HepG2 (cell line): ENCODE results near the gene DDX59. TPM values are rescaled to one million over a fixed set of nuclear protein-coding genes. Genes with fewer than 3 reads are reported as not detected.

Experiments used
- ATAC-seq: fragments of 200-7000 bp; cut with Tn5 transposase; 3 replicates; pipeline ENCODE4 v1.9.1; 2020; ENCODE audit warnings: mild to moderate bottlenecking, moderate library complexity
- BruUV-seq: library from RNA; stranded (reverse); fragments of 400-500 nt; replicated peaks from 2 replicates; lab custom pipeline; 2021; lab: Mats Ljungman, UMichigan
- CTCF ChIA-PET: fragments of 300-600 bp; formaldehyde crosslinking; extraction: SDS; loops from one replicate; lab custom pipeline; 2021; ENCODE audit warnings: low total read pairs, inconsistent platforms, low intra/inter-chr PET ratio; lab: Yijun Ruan, JAX
- POLR2A ChIA-PET: fragments of 350-600 bp; sonication (Branson Sonifier 250); formaldehyde crosslinking; loops from one replicate; lab custom pipeline; 2020; ENCODE audit warnings: antibody characterized with exemption, inconsistent platforms; lab: Yijun Ruan, JAX
- DNase-seq: peaks from one replicate; pipeline ENCODE4 v3.0.0-alpha.2; 2015; ENCODE audit warnings: low spot score
- FAIRE-seq: peaks from 3 replicates; lab custom pipeline; 2011; peaks lifted over from hg19 to GRCh38; lab: Jason Lieb, UNC
- H2AFZ ChIP-seq: one replicate; pipeline ENCODE4 v1.6.1; 2011; ENCODE audit warnings: low read length, inconsistent platforms
- H3K27ac ChIP-seq: fragments of 300-600 bp; 3 replicates; pipeline ENCODE4 v1.8.0; 2011; ENCODE audit warnings: mixed run types, mild to moderate bottlenecking, mixed read lengths, low read length, inconsistent platforms; ENCODE audit not compliant: insufficient read depth; ENCODE audit errors: extremely low read length
- H3K27me3 ChIP-seq, 2 experiments: fragments of 200-600 bp in 1 of 2; 2 replicates in 1 of 2; 3 replicates in 1 of 2; pipeline versions ENCODE4 v1.6.0 to v1.8.0; 2011; ENCODE audit warnings: low read length in 2 of 2, mild to moderate bottlenecking in 2 of 2, moderate library complexity in 2 of 2, inconsistent platforms in 1 of 2; ENCODE audit not compliant: insufficient read depth in 2 of 2, control insufficient read depth in 1 of 2
- H3K36me3 ChIP-seq, 2 experiments: fragments of 200-600 bp in 1 of 2; replicated peaks in 1 of 2; 2 replicates in 1 of 2; 3 replicates in 1 of 2; pipeline versions ENCODE4 v1.5.1 to v1.8.0; 2011; ENCODE audit warnings: low read length in 2 of 2, inconsistent platforms in 1 of 2; ENCODE audit not compliant: insufficient read depth in 2 of 2, control insufficient read depth in 1 of 2
- H3K4me1 ChIP-seq: 2 replicates; pipeline ENCODE4 v1.5.1; 2012; ENCODE audit warnings: low read length, inconsistent platforms; ENCODE audit not compliant: insufficient read depth
- H3K4me2 ChIP-seq: 2 replicates; pipeline ENCODE4 v1.6.0; 2011; ENCODE audit warnings: low read depth, low read length, inconsistent platforms
- H3K4me3 ChIP-seq, 3 experiments: fragments of 200-600 bp in 1 of 3; sonication (generic), shearing (Covaris generic) in 1 of 3; replicated peaks in 1 of 3; 2 replicates each; pipeline ENCODE4 v1.5.1; 2011 to 2016; ENCODE audit warnings: low read length in 3 of 3, inconsistent platforms in 2 of 3, low read depth in 2 of 3, mild to moderate bottlenecking in 2 of 3, control low read depth in 1 of 3, mixed read lengths in 1 of 3; ENCODE audit not compliant: insufficient read depth in 1 of 3
- H3K79me2 ChIP-seq: one replicate; pipeline ENCODE4 v1.6.1; 2011; ENCODE audit warnings: low read length, inconsistent platforms; ENCODE audit not compliant: insufficient read depth
- H3K9ac ChIP-seq: 2 replicates; pipeline ENCODE4 v1.6.0; 2011; ENCODE audit warnings: mild to moderate bottlenecking, low read depth, low read length, inconsistent platforms; ENCODE audit not compliant: insufficient read depth
- H3K9me3 ChIP-seq: 2 replicates; pipeline ENCODE4 v1.5.1; 2012; ENCODE audit warnings: mild to moderate bottlenecking, low read length
- H4K20me1 ChIP-seq: 2 replicates; pipeline ENCODE4 v1.6.0; 2011; ENCODE audit warnings: inconsistent platforms, mild to moderate bottlenecking, low read length, moderate library complexity; ENCODE audit not compliant: insufficient read depth
- KDM1A ChIP-seq: IDR thresholded peaks from 2 replicates; pipeline ENCODE4 v1.6.1; 2016; ENCODE audit warnings: missing compliant biosample characterization
- MAZ ChIP-seq, 2 experiments: sonication (generic) in 1 of 2; formaldehyde crosslinking in 1 of 2; IDR thresholded peaks; 2 replicates each; pipeline versions ENCODE4 v1.5.0 to v1.6.1; 2012 to 2020; ENCODE audit warnings: low read depth in 2 of 2, mild to moderate bottlenecking in 2 of 2, borderline replicate concordance in 1 of 2, improper control_type of control experiment in 1 of 2, low read length in 1 of 2, missing genetic modification reagents in 1 of 2, moderate library complexity in 1 of 2
- MEF2D ChIP-seq: sonication (generic); formaldehyde crosslinking; IDR thresholded peaks from 2 replicates; pipeline ENCODE4 v1.5.1; 2020; ENCODE audit warnings: mild to moderate bottlenecking, missing genetic modification reagents
- MLX ChIP-seq: IDR thresholded peaks from 2 replicates; pipeline ENCODE4 v1.6.1; 2016
- PHF21A ChIP-seq: sonication (generic); formaldehyde crosslinking; IDR thresholded peaks from 2 replicates; pipeline ENCODE4 v1.5.0; 2020; ENCODE audit warnings: mild to moderate bottlenecking, missing genetic modification reagents
- ZNF7 ChIP-seq: IDR thresholded peaks from 2 replicates; pipeline ENCODE4 v1.6.1; 2016; ENCODE audit warnings: missing biosample characterization, missing genetic modification reagents
- ZNF800 ChIP-seq: sonication (generic); formaldehyde crosslinking; IDR thresholded peaks from 2 replicates; pipeline ENCODE4 v1.4.0; 2020; ENCODE audit warnings: missing genetic modification reagents
- ZNF891 ChIP-seq: sonication (generic); formaldehyde crosslinking; IDR thresholded peaks from 2 replicates; pipeline ENCODE4 v1.5.0; 2020; ENCODE audit warnings: mild to moderate bottlenecking, missing genetic modification reagents
- ZSCAN29 ChIP-seq: sonication (generic); formaldehyde crosslinking; conservative IDR thresholded peaks from 2 replicates; pipeline ENCODE4 v1.4.0; 2020; ENCODE audit warnings: mild to moderate bottlenecking, missing genetic modification reagents
- WGBS: methylation state at CpG from one replicate; pipeline ENCODE4 v1.1.6; 2017; ENCODE audit warnings: low lambda C conversion rate; 5-methylcytosine and 5-hydroxymethylcytosine counted together
- in situ Hi-C: cut with HindIII; loops from 2 replicates; pipeline ENCODE4 v1.10.0; 2017; ENCODE audit warnings: low pct_unique_long_range_greater_than_20kb; ENCODE audit not compliant: extremely low pct_ligation_motif_present
- intact Hi-C: fragments of 100-400 bp; cut with micrococcal nuclease; formaldehyde crosslinking; loops from one replicate; pipeline ENCODE4 v1.10.0; 2022; ENCODE audit not compliant: unreplicated experiment
- polyA plus RNA-seq, 8 experiments: library from polyadenylated mRNA; depleted of rRNA in 3 of 8; stranded (reverse) in 7 of 8; unstranded in 1 of 8; fragments of >200 nt; fragmentation: Illumina TruSeq in 4 of 8; extraction: Trizol in 4 of 8; gene quantifications; 2 replicates each; pipeline versions ENCODE4 v1.2.1 to v1.2.3, GENCODE V29; 2011 to 2016; ENCODE audit warnings: low read depth in 4 of 8, missing spikeins in 1 of 8, mixed read lengths in 1 of 8; ENCODE audit not compliant: insufficient read depth in 1 of 8
- total RNA-seq, 5 experiments: library from RNA; depleted of rRNA; stranded (reverse); fragments of >200 nt; fragmentation: Illumina TruSeq; extraction: Trizol; gene quantifications; 2 replicates each; pipeline ENCODE4 v1.2.3, GENCODE V29; 2016; ENCODE audit warnings: low read depth in 1 of 5
- TF ChIP-seq, protein P1 (sequence below): sonication (generic); formaldehyde crosslinking; IDR thresholded peaks from one replicate; pipeline ENCODE4 v1.5.1; 2020; ENCODE audit warnings: mild to moderate bottlenecking, missing genetic modification reagents; ENCODE audit errors: not compliant biosample characterization
- TF ChIP-seq, protein P2 (sequence below): sonication (generic); formaldehyde crosslinking; IDR thresholded peaks from 2 replicates; pipeline ENCODE4 v1.4.0; 2020; ENCODE audit warnings: missing genetic modification reagents

The DDX59 gene
- total and polyA plus RNA-seq, 2 of the 13 experiments (the other 11 are each of a cell fraction or from before 2014, with no cell fraction given) = 12.1 to 14.8 TPM

- TF ChIP-seq, protein P1, sequence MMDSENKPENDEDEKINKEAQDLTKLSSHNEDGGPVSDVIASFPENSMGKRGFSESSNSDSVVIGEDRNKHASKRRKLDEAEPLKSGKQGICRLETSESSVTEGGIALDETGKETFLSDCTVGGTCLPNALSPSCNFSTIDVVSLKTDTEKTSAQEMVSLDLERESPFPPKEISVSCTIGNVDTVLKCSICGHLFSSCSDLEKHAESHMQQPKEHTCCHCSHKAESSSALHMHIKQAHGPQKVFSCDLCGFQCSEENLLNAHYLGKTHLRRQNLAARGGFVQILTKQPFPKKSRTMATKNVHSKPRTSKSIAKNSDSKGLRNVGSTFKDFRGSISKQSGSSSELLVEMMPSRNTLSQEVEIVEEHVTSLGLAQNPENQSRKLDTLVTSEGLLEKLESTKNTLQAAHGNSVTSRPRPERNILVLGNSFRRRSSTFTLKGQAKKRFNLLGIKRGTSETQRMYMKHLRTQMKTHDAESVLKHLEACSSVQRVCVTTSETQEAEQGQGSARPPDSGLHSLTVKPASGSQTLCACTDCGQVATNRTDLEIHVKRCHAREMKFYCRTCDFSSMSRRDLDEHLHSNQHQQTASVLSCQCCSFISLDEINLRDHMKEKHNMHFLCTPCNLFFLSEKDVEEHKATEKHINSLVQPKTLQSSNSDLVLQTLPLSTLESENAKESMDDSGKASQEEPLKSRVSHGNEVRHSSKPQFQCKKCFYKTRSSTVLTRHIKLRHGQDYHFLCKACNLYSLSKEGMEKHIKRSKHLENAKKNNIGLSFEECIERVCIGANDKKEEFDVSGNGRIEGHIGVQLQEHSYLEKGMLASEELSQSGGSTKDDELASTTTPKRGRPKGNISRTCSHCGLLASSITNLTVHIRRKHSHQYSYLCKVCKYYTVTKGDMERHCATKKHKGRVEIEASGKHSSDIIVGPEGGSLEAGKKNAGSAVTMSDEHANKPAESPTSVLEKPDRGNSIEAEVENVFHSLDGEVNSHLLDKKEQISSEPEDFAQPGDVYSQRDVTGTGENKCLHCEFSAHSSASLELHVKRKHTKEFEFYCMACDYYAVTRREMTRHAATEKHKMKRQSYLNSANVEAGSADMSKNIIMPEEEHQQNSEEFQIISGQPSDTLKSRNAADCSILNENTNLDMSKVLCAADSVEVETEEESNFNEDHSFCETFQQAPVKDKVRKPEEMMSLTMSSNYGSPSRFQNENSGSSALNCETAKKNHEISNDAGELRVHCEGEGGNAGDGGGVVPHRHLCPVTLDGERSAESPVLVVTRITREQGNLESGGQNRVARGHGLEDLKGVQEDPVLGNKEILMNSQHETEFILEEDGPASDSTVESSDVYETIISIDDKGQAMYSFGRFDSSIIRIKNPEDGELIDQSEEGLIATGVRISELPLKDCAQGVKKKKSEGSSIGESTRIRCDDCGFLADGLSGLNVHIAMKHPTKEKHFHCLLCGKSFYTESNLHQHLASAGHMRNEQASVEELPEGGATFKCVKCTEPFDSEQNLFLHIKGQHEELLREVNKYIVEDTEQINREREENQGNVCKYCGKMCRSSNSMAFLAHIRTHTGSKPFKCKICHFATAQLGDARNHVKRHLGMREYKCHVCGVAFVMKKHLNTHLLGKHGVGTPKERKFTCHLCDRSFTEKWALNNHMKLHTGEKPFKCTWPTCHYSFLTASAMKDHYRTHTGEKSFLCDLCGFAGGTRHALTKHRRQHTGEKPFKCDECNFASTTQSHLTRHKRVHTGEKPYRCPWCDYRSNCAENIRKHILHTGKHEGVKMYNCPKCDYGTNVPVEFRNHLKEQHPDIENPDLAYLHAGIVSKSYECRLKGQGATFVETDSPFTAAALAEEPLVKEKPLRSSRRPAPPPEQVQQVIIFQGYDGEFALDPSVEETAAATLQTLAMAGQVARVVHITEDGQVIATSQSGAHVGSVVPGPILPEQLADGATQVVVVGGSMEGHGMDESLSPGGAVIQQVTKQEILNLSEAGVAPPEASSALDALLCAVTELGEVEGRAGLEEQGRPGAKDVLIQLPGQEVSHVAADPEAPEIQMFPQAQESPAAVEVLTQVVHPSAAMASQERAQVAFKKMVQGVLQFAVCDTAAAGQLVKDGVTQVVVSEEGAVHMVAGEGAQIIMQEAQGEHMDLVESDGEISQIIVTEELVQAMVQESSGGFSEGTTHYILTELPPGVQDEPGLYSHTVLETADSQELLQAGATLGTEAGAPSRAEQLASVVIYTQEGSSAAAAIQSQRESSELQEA (CRISPR knock-in tag) = no peak
- no peak for TF ChIP-seq ZNF891 (CRISPR knock-in tag)
Observed at GRCh38 chr1:200660719-200661118, 9.0 kb downstream of the DDX59 start (continued).

- WGBS = 100% methylated on average over 1 of the region's 1 CpG
- Histone ChIP-seq H3K9ac (no peak overlapping the region), H3K4me1 (no peaks in the 10 kb centered on the region), H4K20me1 (no peaks in the 10 kb centered on the region), H2AFZ (no peak overlapping the region), H3K27me3 (no peaks in the 10 kb centered on the region), H3K4me2 (no peak overlapping the region), H3K4me3 (no peak overlapping the region), H3K27ac (no peak overlapping the region), H3K36me3 (peaks cover 11 to 49% of the 10 kb centered on the region in 2 experiments), H3K9me3 (no peaks in the 10 kb centered on the region), H3K79me2 (no peaks in the 10 kb centered on the region)
- no TSS peak for BruUV-seq
- in situ Hi-C loops (no loop called here), intact Hi-C loops (no loop called here)
- POLR2A ChIA-PET = interaction anchor here (1.0 to 1.8 kb wide), 2 partner anchors 10 kb away, joined by 3 to 6 read pairs; partner anchors contain the start of gene DDX59
- ATAC-seq (no peak), DNase-seq (no peak), FAIRE-seq (no peak)
- CTCF ChIA-PET = no interaction called here
- no peak for TF ChIP-seq ZNF7 (CRISPR knock-in tag)
- no peak for TF ChIP-seq MLX
- no peak for TF ChIP-seq MAZ (IDR thresholded peaks at IDR 0.05; ENCODE audit: borderline replicate concordance, low read depth, low read length)
- no peak for TF ChIP-seq MAZ (CRISPR knock-in tag; IDR thresholded peaks at IDR 0.05; ENCODE audit: low read depth)
- no peak for TF ChIP-seq PHF21A (CRISPR knock-in tag)
- no peak for TF ChIP-seq ZSCAN29 (CRISPR knock-in tag)
- TF ChIP-seq, protein P2, sequence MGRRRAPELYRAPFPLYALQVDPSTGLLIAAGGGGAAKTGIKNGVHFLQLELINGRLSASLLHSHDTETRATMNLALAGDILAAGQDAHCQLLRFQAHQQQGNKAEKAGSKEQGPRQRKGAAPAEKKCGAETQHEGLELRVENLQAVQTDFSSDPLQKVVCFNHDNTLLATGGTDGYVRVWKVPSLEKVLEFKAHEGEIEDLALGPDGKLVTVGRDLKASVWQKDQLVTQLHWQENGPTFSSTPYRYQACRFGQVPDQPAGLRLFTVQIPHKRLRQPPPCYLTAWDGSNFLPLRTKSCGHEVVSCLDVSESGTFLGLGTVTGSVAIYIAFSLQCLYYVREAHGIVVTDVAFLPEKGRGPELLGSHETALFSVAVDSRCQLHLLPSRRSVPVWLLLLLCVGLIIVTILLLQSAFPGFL = no peak
- no peak for TF ChIP-seq MEF2D (CRISPR knock-in tag)
- TF ChIP-seq KDM1A (CRISPR knock-in tag) = no peak
- no peak for TF ChIP-seq ZNF800 (CRISPR knock-in tag)
Observed at GRCh38 chr1:200659269-200659668, 10.4 kb downstream of the DDX59 start.
